H1 (cell line): Measurements from ENCODE around the gene DNAJC11. TPM values are rescaled to one million over a fixed set of nuclear protein-coding genes. Genes with fewer than 3 reads are reported as not detected.
"Not testable (repeated sequence)": the region's sequence is repeated elsewhere in the genome, so short reads cannot be mapped to it uniquely, and the experiment has no call there.

Experiments used
- CTCF ChIA-PET: fragments of 300-600 bp; sonication (Branson Sonifier 250); formaldehyde crosslinking; loops from one replicate; lab custom pipeline; 2021; ENCODE audit not compliant: partially characterized antibody; lab: Charles Lee
- POLR2A ChIA-PET: fragments of 300-600 bp; sonication (Branson Sonifier 250); formaldehyde crosslinking; loops from one replicate; lab custom pipeline; 2021; ENCODE audit warnings: inconsistent platforms; ENCODE audit not compliant: partially characterized antibody; lab: Charles Lee
- DNase-seq, 2 experiments: peaks; one replicate each; pipeline versions ENCODE4 v3.0.0 to v3.0.0-alpha.2; 2010 to 2022; ENCODE audit warnings: low spot score in 2 of 2, low read depth in 1 of 2, mixed read lengths in 1 of 2
- FAIRE-seq: peaks from 2 replicates; lab custom pipeline; 2011; peaks lifted over from hg19 to GRCh38; lab: Jason Lieb, UNC
- H2AFZ ChIP-seq: 2 replicates; pipeline ENCODE4 v1.8.1; 2012; ENCODE audit warnings: low read length, inconsistent platforms
- H2AK5ac ChIP-seq: 2 replicates; pipeline ENCODE4 v1.6.1; 2013; ENCODE audit warnings: low read depth, low read length
- H2BK120ac ChIP-seq: replicated peaks from 2 replicates; pipeline ENCODE3; 2013; ENCODE audit warnings: low read depth, low read length, inconsistent platforms
- H2BK12ac ChIP-seq: 2 replicates; pipeline ENCODE4 v1.6.1; 2013; ENCODE audit warnings: low read depth, low read length
- H2BK15ac ChIP-seq: 2 replicates; pipeline ENCODE4 v1.6.1; 2013; ENCODE audit warnings: low read length
- H2BK20ac ChIP-seq: 2 replicates; pipeline ENCODE4 v1.6.1; 2013; ENCODE audit warnings: low read length
- H2BK5ac ChIP-seq: 2 replicates; pipeline ENCODE4 v1.6.1; 2013; ENCODE audit warnings: low read depth, low read length
- H3K14ac ChIP-seq: 2 replicates; pipeline ENCODE4 v1.6.1; 2013; ENCODE audit warnings: inconsistent platforms; ENCODE audit not compliant: insufficient read length
- H3K18ac ChIP-seq: 2 replicates; pipeline ENCODE4 v1.6.1; 2013; ENCODE audit warnings: low read length; ENCODE audit errors: extremely low read depth
- H3K23ac ChIP-seq: 2 replicates; pipeline ENCODE4 v1.6.1; 2013; ENCODE audit warnings: inconsistent platforms; ENCODE audit not compliant: insufficient read length
- H3K23me2 ChIP-seq: 2 replicates; pipeline ENCODE4 v1.6.1; 2013; ENCODE audit warnings: low read depth, low read length
- H3K27ac ChIP-seq: 2 replicates; pipeline ENCODE4 v1.6.1; 2011; ENCODE audit warnings: low read depth, low read length, inconsistent platforms
- H3K27me3 ChIP-seq, 4 experiments: replicated peaks in 1 of 4; 1 replicate in 1 of 4; 2 replicates in 3 of 4; pipeline versions ENCODE4 v1.6.1 to v1.8.1; 2011 to 2013; ENCODE audit warnings: low read length in 3 of 4, mild to moderate bottlenecking in 3 of 4, inconsistent platforms in 2 of 4, mixed read lengths in 2 of 4, moderate library complexity in 1 of 4; ENCODE audit not compliant: control insufficient read depth in 3 of 4, insufficient read depth in 3 of 4; ENCODE audit errors: extremely low read depth in 1 of 4
- H3K36me3 ChIP-seq, 4 experiments: 2 replicates each; pipeline versions ENCODE4 v1.6.1 to v1.8.1; 2011 to 2013; ENCODE audit warnings: mild to moderate bottlenecking in 4 of 4, low read length in 3 of 4, moderate library complexity in 2 of 4, control low read depth in 1 of 4, inconsistent platforms in 1 of 4; ENCODE audit not compliant: insufficient read depth in 4 of 4, control insufficient read depth in 2 of 4
- H3K4ac ChIP-seq: replicated peaks from 2 replicates; pipeline ENCODE3; 2013; ENCODE audit warnings: low read length, low read depth, mixed read lengths, inconsistent platforms; ENCODE audit not compliant: insufficient read length
- H3K4me1 ChIP-seq, 4 experiments: replicated peaks in 1 of 4; 1 replicate in 1 of 4; 2 replicates in 3 of 4; pipeline versions ENCODE4 v1.6.1 to v1.8.1; 2011 to 2013; ENCODE audit warnings: low read length in 3 of 4, inconsistent platforms in 2 of 4, mixed read lengths in 1 of 4; ENCODE audit not compliant: insufficient read depth in 4 of 4, control insufficient read depth in 3 of 4
- H3K4me2 ChIP-seq, 2 experiments: 2 replicates each; pipeline versions ENCODE4 v1.6.1 to v1.8.1; 2011 to 2013; ENCODE audit warnings: low read depth in 2 of 2, low read length in 2 of 2, control low read depth in 1 of 2, inconsistent platforms in 1 of 2, mild to moderate bottlenecking in 1 of 2; ENCODE audit not compliant: insufficient read depth in 1 of 2
- H3K4me3 ChIP-seq, 4 experiments: fragments of 200-600, 300-600 bp in 1 of 4; sonication (generic), shearing (Covaris generic), sonication (Bioruptor Twin) in 1 of 4; 2 replicates each; pipeline versions ENCODE4 v1.5.1 to v1.8.1; 2011 to 2016; ENCODE audit warnings: low read length in 4 of 4, low read depth in 3 of 4, control low read depth in 2 of 4, inconsistent platforms in 2 of 4, mild to moderate bottlenecking in 2 of 4, mixed read lengths in 1 of 4, moderate library complexity in 1 of 4; ENCODE audit not compliant: insufficient read depth in 2 of 4; ENCODE audit errors: extremely low read depth in 1 of 4
- H3K56ac ChIP-seq: replicated peaks from 2 replicates; pipeline ENCODE3; 2013; ENCODE audit warnings: low read depth, mild to moderate bottlenecking, mixed read lengths, low read length, inconsistent platforms; ENCODE audit not compliant: insufficient read length
- H3K79me1 ChIP-seq: 2 replicates; pipeline ENCODE4 v1.6.1; 2013; ENCODE audit warnings: low read depth, low read length, control low read depth
- H3K79me2 ChIP-seq, 2 experiments: 2 replicates each; pipeline versions ENCODE4 v1.6.1 to v1.8.1; 2012 to 2013; ENCODE audit warnings: low read length in 2 of 2, mild to moderate bottlenecking in 2 of 2, inconsistent platforms in 1 of 2; ENCODE audit not compliant: insufficient read depth in 2 of 2, control insufficient read depth in 1 of 2
- H3K9ac ChIP-seq, 4 experiments: replicated peaks in 1 of 4; 1 replicate in 1 of 4; 2 replicates in 3 of 4; pipeline versions ENCODE4 v1.6.1 to v1.8.1; 2011 to 2013; ENCODE audit warnings: low read depth in 3 of 4, low read length in 3 of 4, control low read depth in 2 of 4, mild to moderate bottlenecking in 2 of 4, moderate library complexity in 2 of 4, inconsistent platforms in 1 of 4; ENCODE audit errors: extremely low read depth in 1 of 4
- H3K9me3 ChIP-seq, 2 experiments: 2 replicates each; pipeline versions ENCODE4 v1.6.1 to v1.8.1; 2012 to 2013; ENCODE audit warnings: mild to moderate bottlenecking in 2 of 2, moderate library complexity in 2 of 2, control low read depth in 1 of 2, inconsistent platforms in 1 of 2, low read depth in 1 of 2, low read length in 1 of 2, mixed read lengths in 1 of 2; ENCODE audit not compliant: insufficient read depth in 2 of 2
- H4K20me1 ChIP-seq, 2 experiments: replicated peaks in 1 of 2; 2 replicates each; pipeline versions ENCODE3 to v1.8.1; 2011 to 2013; ENCODE audit warnings: inconsistent platforms in 2 of 2, low read length in 2 of 2, mild to moderate bottlenecking in 1 of 2; ENCODE audit not compliant: insufficient read depth in 2 of 2, control insufficient read depth in 1 of 2
- H4K5ac ChIP-seq: 2 replicates; pipeline ENCODE4 v1.6.1; 2013; ENCODE audit warnings: low read length, low read depth, mixed read lengths, inconsistent platforms; ENCODE audit not compliant: insufficient read length
- H4K8ac ChIP-seq: 2 replicates; pipeline ENCODE4 v1.8.0; 2013; ENCODE audit warnings: mild to moderate bottlenecking, moderate library complexity, low read length, inconsistent platforms; ENCODE audit not compliant: insufficient read depth; ENCODE audit errors: extremely low read depth
- H4K91ac ChIP-seq: replicated peaks from 2 replicates; pipeline ENCODE3; 2013; ENCODE audit warnings: low read length, mixed read lengths, inconsistent platforms; ENCODE audit not compliant: insufficient read length
- WGBS, 2 experiments: shearing (Covaris generic) in 1 of 2; methylation state at CpG; one replicate each; pipeline versions ENCODE4 v1.1.6 to v1.1.7; 2013 to 2015; ENCODE audit warnings: low lambda C conversion rate in 2 of 2, mixed read lengths in 2 of 2, inconsistent platforms in 1 of 2, low coverage in 1 of 2, missing lambda C conversion rate in 1 of 2; ENCODE audit not compliant: insufficient replicate concordance in 2 of 2, insufficient coverage in 1 of 2, insufficient read length in 1 of 2; ENCODE audit errors: extremely low coverage in 1 of 2, missing lambda C conversion rate in 1 of 2; 5-methylcytosine and 5-hydroxymethylcytosine counted together
- polyA plus RNA-seq, 7 experiments: library from polyadenylated mRNA; depleted of rRNA in 3 of 7; stranded (reverse) in 5 of 7; unstranded in 2 of 7; fragments of >200 nt in 5 of 7; fragments of 200-250 nt in 2 of 7; gene quantifications; 1 replicate in 5 of 7; 2 replicates in 1 of 7; 4 replicates in 1 of 7; pipeline versions ENCODE4 v1.2.1 to v1.2.3, GENCODE V29; 2011 to 2013; ENCODE audit warnings: missing spikeins in 2 of 7, mixed read lengths in 2 of 7
- total RNA-seq: library from RNA; stranded (reverse); fragmentation: NEBNext Ultra II Directional; extraction: Animal tissue kit (Norgen Biotek cat#: 25700); gene quantifications from 2 replicates; pipeline ENCODE4 v1.2.1, GENCODE V29; 2021

The DNAJC11 gene
- total and polyA plus RNA-seq, 2 of the 8 experiments (the other 6 are each of a cell fraction or from before 2014, with no cell fraction given): 43.9 to 90.9 TPM

- not testable (repeated sequence) for H3K56ac ChIP-seq, H2BK120ac ChIP-seq, H3K27ac ChIP-seq, H2BK5ac ChIP-seq, H3K23ac ChIP-seq, H3K9me3 ChIP-seq, H4K8ac ChIP-seq, H4K5ac ChIP-seq, FAIRE-seq, DNase-seq, H2AK5ac ChIP-seq, H2BK12ac ChIP-seq, H3K14ac ChIP-seq, H3K27me3 ChIP-seq, H3K4ac ChIP-seq, H2AFZ ChIP-seq, H4K91ac ChIP-seq, H3K18ac ChIP-seq, H2BK15ac ChIP-seq, H3K9ac ChIP-seq, H2BK20ac ChIP-seq
- 93% methylated on average over 8 of the region's 8 CpGs; no CpG with 5 or more reads in 1 of the 2 experiments for WGBS, 2 experiments
- H3K36me3 ChIP-seq: peaks cover 10 to 29% (median 26%) of the 10 kb centered on the region in 4 experiments; a peak in 7 of 8 replicates
- POLR2A ChIA-PET: interaction anchor here (5.4 to 10.8 kb wide), 4 partner anchors 10 to 46 kb away, joined by 46 to 196 read pairs (median 120); partner anchors contain the start of genes NOL9, TAS1R1, THAP3 and ZBTB48
- H3K79me2 ChIP-seq: peaks cover 22 to 55% of the 10 kb centered on the region in 2 experiments; a peak in 3 of 4 replicates
- CTCF ChIA-PET: interaction anchor here (0.7 to 3.3 kb wide), 12 partner anchors 10 to 77 kb away, joined by 3 to 16 read pairs (median 4); partner anchors contain the start of genes PHF13 and THAP3
- peak overlapping the region; percentile 75 to 92 (median 86); a peak in 4 of 8 replicates for H3K4me3 ChIP-seq
- peaks cover 27 to 38% of the 10 kb centered on the region in 2 experiments for H4K20me1 ChIP-seq
- peaks cover 21% of the 10 kb centered on the region for H3K79me1 ChIP-seq
- H3K23me2 ChIP-seq: peaks cover 18% of the 10 kb centered on the region
- H3K4me2 ChIP-seq: peak overlapping the region; percentile 91 to 94
- H3K4me1 ChIP-seq: peaks cover 2 to 13% (median 9%) of the 10 kb centered on the region in 4 experiments
Measured at GRCh38 chr1:6599991-6600390, 101.6 kb downstream of the DNAJC11 start.
